GM21515 (cell line): ENCODE measurements around the gene TSKS.

ENCODE experiments used
- ATAC-seq: cut with Tn5 transposase; IDR thresholded peaks from one replicate; pipeline ENCODE4 v1.9.1; 2021; ENCODE audit not compliant: unreplicated experiment

The TSKS gene

DNA sequence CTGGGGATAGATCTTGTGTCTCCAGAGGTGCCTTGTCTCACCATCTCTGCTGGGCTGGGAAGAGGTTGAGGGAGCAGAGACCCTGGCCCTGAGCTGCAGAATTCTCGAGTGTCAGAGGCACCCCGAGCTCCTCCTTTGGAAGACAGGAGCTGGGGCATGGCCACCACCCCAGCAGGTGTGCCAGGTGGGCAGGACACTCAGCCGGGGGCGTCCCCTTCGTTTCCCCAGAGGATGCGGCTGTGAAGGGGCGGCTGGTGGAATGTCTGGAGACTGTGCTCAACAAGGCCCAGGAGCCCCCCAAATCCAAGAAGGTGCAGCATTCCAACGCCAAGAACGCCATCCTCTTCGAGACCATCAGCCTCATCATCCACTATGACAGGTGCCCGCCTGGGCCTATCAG is 35.5 kb upstream of the TSKS start:
- no peak for ATAC-seq

DNA sequence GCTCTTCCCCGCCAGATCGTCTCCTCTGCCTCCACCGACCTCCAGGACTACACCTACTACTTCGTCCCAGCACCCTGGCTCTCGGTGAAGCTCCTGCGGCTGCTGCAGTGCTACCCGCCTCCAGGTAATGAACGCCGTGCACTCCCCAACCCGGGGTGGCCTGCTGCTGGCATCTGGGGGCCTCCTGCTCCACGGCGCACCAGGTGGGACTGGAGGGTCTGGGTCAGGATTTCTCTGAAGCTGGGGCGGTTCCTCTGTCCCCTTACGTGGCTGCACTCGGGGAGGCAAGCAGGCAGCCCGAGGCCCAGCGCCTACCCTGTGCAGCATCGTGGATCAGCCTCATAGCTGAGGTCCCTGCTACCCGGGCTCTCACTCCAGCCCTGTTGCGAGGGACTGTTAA is 32.5 kb upstream of the TSKS start:
- ATAC-seq = no peak

- no peak for ATAC-seq
Measured at GRCh38 chr19:49793561-49793840, 30.4 kb upstream of the TSKS start.

GRCh38 chr19:49792829-49793560 is 29.9 kb upstream of the TSKS start:
- no peak for ATAC-seq

DNA sequence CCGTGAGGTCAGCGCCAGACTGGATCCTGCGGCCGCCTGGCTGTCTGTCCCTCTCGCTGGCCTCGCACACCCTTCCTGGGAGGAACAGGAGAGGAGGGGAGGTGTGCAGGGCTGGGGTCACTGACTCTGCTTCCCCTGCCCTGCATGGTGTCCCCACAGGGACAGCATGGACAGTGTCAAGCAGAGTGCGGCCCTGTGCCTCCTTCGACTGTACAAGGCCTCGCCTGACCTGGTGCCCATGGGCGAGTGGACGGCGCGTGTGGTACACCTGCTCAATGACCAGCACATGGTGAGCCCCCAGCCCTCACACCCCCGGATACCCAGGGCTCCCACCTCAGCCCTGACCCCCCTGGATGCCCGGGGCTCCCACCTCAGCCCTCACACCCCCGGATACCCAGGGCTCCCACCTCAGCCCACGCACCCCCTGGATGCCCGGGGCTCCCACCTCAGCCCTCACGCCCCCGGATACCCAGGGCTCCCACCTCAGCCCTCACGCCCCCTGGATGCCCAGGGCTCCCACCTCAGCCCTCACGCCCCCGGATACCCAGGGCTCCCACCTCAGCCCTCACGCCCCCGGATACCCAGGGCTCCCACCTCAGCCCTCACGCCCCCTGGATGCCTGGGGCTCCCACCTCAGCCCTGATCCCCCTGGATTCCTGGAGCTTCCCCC is 28.8 kb upstream of the TSKS start:
- no peak for ATAC-seq

GRCh38 chr19:49790866-49791265 is 27.8 kb upstream of the TSKS start:
- ATAC-seq = no peak

- no peak for ATAC-seq
Measured at GRCh38 chr19:49788857-49789256, 25.8 kb upstream of the TSKS start.

DNA sequence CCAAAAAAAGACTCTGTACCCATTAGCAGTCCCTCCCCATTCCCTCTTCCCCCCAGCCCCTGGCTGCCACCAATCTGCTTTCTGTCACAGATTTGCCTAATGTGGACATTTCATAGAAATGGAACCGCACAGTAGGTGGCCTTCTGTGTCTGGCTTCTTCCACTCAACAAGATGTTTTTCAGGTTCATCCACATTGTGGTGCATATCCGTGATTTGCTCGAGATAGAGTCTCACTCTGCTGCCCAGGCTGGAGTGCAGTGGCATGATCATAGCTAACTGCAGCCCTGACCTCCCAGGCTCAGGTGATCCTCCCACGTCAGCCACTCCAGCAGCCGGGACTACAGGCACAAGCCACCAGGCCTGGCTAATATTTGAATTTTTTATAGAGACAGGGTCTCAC is 24.6 kb upstream of the TSKS start:
- ATAC-seq = no peak

GRCh38 chr19:49786376-49786820 is 23.3 kb upstream of the TSKS start:
- no peak for ATAC-seq

GRCh38 chr19:49782515-49782914 is 19.4 kb upstream of the TSKS start:
- ATAC-seq = no peak

- no peak for ATAC-seq
Measured at GRCh38 chr19:49781394-49781793, 18.3 kb upstream of the TSKS start.

DNA sequence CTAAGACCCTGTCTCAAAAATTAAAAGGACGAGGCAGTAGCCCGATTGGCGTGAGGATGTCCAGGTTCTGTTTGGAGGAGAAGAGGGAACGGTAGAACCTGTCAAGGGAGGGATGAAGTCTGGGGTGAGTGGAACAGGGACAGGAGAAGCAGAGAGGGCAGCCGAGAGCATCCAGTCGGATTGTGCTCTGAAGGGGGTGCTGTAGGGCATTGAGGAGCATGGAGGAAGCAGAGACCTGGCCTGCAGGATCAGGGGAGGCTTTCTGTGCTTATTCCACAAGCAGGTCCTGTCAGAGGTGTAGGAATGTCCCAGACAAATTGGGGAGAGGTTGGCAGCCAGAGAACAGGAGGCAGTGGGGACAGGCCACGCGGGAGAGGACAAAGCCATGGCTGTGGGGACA is 17.8 kb upstream of the TSKS start:
- no peak for ATAC-seq

DNA sequence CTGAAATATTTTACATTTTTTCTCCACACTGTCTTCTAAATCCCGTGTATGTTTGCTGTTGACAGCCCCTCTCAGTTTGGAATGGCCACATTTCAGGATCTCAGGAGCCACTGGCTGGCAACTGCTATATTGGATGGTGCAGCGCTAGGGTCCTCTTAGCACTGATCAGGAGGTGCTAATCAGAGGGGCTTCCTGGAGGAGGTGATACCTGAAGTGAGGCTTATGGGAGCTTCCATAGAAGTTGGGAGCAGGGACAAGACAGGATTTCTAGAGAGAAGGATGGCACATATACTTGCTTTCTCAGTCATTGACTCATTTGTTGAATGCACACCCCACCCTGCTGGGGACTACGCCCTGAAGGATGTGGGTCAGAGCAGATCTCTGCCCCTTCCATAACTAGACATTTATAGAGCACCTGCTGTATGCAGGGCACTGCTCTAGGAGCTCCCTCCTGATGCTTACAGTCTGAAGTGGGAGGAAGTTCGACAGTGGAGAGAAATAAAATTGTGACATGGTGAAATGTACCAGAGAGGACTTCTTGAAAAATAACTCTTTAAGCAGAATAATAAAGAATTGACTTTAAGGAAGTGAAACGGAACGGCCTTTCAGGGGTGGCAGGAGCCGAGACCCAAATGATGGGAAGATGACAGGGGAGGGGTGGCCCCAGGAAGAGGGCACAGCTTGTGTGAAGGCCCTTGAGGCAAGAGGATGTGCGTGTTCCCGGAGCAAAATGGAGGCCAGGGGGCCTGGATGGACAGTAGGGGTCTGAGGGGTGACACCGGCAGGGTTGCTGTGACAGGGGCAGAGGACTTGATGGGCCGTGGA is 16.8 kb upstream of the TSKS start:
- ATAC-seq = no peak

DNA sequence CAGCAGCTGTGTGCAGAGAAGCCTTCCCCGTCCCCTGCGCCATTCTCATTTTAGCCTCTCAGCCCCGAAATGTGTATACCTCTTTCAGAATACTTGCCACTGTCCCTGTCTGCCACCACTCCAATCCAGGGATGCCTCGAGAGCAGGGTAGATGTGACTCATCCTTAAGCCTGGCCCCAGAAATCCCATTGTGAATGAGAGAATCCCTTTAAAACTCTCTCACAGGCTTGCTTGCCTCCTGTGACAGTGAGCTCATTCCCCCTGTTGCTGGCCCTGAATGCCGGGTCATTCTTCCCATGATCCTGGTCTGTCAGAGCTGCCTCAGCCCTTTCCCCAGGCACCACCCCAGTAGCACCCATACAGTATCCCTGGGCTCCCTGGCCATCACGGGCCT is 13.3 kb upstream of the TSKS start:
- ATAC-seq = no peak

GRCh38 chr19:49775742-49776370 is 12.8 kb upstream of the TSKS start:
- no peak for ATAC-seq

GRCh38 chr19:49774969-49775368 is 11.9 kb upstream of the TSKS start:
- ATAC-seq = no peak

- ATAC-seq = no peak
Measured at GRCh38 chr19:49773663-49774350, 10.7 kb upstream of the TSKS start.

- ATAC-seq = no peak
Measured at GRCh38 chr19:49772850-49773432, 9.8 kb upstream of the TSKS start.

GRCh38 chr19:49771674-49772139 is 8.6 kb upstream of the TSKS start:
- no peak for ATAC-seq

- ATAC-seq = no peak
Measured at GRCh38 chr19:49770529-49770928, 7.4 kb upstream of the TSKS start.
